ENCODE data around the gene ALPL.
A peak's percentile ranks its signal among the peaks of the same experiment; 100 is the strongest.

ALPL gene

GRCh38 chr1:21621761-21622436 lies 112.7 kb downstream of the ALPL start:
- DNase-seq = no peak

- DNase-seq = no peak
Observed at GRCh38 chr1:21622466-21623315, 113.5 kb downstream of the ALPL start.

- peak; percentile 5 for DNase-seq
Observed at GRCh38 chr1:21623410-21623961, 114.3 kb downstream of the ALPL start.

GRCh38 chr1:21624571-21625389 lies 115.6 kb downstream of the ALPL start:
- no peak for DNase-seq

GRCh38 chr1:21625390-21626190 lies 116.4 kb downstream of the ALPL start:
- no peak for DNase-seq

- no peak for DNase-seq
Observed at GRCh38 chr1:21626921-21627339, 117.7 kb downstream of the ALPL start.

All from NCI-H1417 treated with DMSO at 0.1 percent for 48 hours (cell line).